ENCODE data around the gene MS4A6E. TPM values are rescaled to one million over a fixed set of nuclear protein-coding genes. Genes with fewer than 3 reads are reported as not detected.

Gene MS4A6E
- total RNA-seq, 1 experiment from 2014 or later, result not detected

DNA sequence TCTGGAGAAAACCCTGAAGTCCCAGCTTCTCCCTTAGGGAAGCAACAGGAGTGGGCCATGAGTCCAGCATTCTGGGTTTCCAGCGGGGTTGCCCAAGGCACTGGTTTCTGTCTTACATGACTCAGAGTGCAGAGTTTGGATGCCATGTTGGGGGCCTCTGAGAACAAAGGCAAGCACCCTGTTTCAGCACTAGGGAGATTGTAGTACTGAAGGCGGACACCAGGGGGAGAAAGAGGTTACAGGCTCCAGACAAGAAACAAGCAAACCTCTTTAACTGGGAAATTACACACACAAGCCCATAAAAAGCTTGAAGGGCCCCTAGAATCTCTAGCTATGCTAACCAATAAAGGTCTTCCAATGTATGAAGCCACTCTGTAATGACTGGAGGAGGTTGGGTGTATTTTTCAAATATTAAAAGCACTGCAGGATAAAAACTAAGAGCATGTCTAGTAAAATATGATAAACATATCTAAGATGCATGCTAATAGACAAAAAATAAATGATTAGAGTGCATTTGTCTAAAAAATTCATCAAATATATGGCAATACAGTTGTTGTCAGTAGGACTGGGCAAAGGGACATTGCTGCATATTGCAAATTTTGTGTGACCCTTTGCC is 7.1 kb downstream of the MS4A6E start:
- Histone ChIP-seq H3K9ac (ENCODE audit: low read length) (no peak overlapping the region), H3K4me3 (replicated peaks in 1 of 2; ENCODE audit: low read depth in 1 of 2, low read length in 2 of 2) (no peak overlapping the region), H3K79me2 (ENCODE audit: insufficient read depth, low read length) (no peaks in the 10 kb centered on the region), H3K36me3 (ENCODE audit: control insufficient read depth in 1 of 2, insufficient read depth in 2 of 2, low read length in 2 of 2) (no peaks in the 10 kb centered on the region), H3K4me1 (ENCODE audit: control insufficient read depth in 1 of 2, insufficient read depth in 2 of 2, low read length in 2 of 2) (peaks cover 0 to 5% of the 10 kb centered on the region in 2 experiments; a peak in 2 of 4 replicates), H2AFZ (ENCODE audit: low read depth, low read length, poor library complexity, severe bottlenecking) (peak overlapping the region; percentile 79), H3K4me2 (ENCODE audit: low read length) (peak overlapping the region; percentile 19; the same call in 1 of the 2 replicates), H3K9me3 (ENCODE audit: control insufficient read depth in 1 of 2, insufficient read depth in 1 of 2, low read depth in 1 of 2, low read length in 2 of 2) (no peaks in the 10 kb centered on the region), H3K27me3 (ENCODE audit: insufficient read depth, low read length) (no peaks in the 10 kb centered on the region), H3K9me2 (ENCODE audit: insufficient read depth) (no peaks in the 10 kb centered on the region), H4K20me1 (ENCODE audit: insufficient read depth) (no peaks in the 10 kb centered on the region), H3K27ac (ENCODE audit: low read depth, low read length) (no peak overlapping the region)
- ChIA-PET CTCF (interaction anchor here (0.6 to 2.2 kb wide), 10 partner anchors 9 to 1131 kb away, joined by 3 to 9 read pairs (median 6); no protein-coding TSS in a partner anchor), RAD21 (ENCODE audit: low non-redundant PET in 1 of 2, low total read pairs in 2 of 2, uncharacterized antibody in 2 of 2, unreplicated experiment in 2 of 2) (no interaction called here), POLR2A (no interaction called here)
- intact Hi-C loops (cut with micrococcal nuclease), result no loop called here
- ATAC-seq (peak; percentile 97), DNase-seq (ENCODE audit: low read depth, low spot score) (peak; percentile 73)
- no TSS peak for BruUV-seq (replicated peaks)
- no peak for TF ChIP-seq EZH2 (IDR thresholded peaks at IDR 0.05)
- peak; percentile 49 for TF ChIP-seq RAD21 (IDR thresholded peaks at IDR 0.05; ENCODE audit: low read depth)
- TF ChIP-seq, protein P1, sequence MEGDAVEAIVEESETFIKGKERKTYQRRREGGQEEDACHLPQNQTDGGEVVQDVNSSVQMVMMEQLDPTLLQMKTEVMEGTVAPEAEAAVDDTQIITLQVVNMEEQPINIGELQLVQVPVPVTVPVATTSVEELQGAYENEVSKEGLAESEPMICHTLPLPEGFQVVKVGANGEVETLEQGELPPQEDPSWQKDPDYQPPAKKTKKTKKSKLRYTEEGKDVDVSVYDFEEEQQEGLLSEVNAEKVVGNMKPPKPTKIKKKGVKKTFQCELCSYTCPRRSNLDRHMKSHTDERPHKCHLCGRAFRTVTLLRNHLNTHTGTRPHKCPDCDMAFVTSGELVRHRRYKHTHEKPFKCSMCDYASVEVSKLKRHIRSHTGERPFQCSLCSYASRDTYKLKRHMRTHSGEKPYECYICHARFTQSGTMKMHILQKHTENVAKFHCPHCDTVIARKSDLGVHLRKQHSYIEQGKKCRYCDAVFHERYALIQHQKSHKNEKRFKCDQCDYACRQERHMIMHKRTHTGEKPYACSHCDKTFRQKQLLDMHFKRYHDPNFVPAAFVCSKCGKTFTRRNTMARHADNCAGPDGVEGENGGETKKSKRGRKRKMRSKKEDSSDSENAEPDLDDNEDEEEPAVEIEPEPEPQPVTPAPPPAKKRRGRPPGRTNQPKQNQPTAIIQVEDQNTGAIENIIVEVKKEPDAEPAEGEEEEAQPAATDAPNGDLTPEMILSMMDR (IDR thresholded peaks at IDR 0.05 in 2 of 3, conservative IDR thresholded peaks at IDR 0.05 in 1 of 3; ENCODE audit: borderline replicate concordance in 1 of 3, insufficient read depth in 1 of 3, low read depth in 2 of 3, low read length in 2 of 3), result peak; percentile 52 to 85 (median 76); a peak in 5 of 6 replicates
- TF ChIP-seq YY1 (IDR thresholded peaks at IDR 0.05; ENCODE audit: extremely low read depth, insufficient replicate concordance, low read depth, low read length), result peak; percentile 66

DNA sequence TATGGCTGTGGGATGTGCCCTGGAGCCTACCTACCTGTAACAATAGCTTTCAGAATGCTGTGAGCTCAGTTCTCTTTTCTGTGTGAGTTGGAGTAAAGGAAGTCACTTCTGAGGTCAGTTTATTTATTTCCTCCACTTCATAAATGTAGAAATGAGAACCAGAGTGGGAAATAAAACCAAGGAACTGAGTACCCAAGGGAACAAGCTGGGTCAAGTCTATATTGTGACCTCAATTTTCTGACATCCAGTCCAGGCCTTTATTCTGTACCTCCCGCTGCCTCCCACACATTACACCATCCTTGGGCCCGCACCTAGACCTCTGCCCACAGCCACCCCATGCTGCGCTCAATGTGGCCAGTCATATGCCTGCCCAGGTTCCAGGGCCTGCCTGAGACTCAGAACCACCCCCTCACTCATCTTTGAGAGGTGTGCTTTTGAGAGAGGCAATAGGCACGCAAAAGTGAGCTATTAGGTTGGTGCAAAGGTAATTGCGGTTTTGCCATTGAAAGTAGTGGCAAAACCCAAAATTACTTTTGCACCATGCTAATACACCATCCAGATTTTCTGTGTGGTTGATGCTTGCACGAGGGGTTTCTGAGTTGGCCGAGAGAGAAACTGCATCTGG is 9.8 kb downstream of the MS4A6E start:
- no peaks in the 10 kb centered on the region for H3K36me3 ChIP-seq (ENCODE audit: control insufficient read depth in 1 of 2, insufficient read depth in 2 of 2, low read length in 2 of 2)
- ATAC-seq (no peak), DNase-seq (ENCODE audit: low read depth, low spot score) (no peak)
- no peak overlapping the region for H3K9ac ChIP-seq (ENCODE audit: low read length)
- no peaks in the 10 kb centered on the region for H3K27me3 ChIP-seq (ENCODE audit: insufficient read depth, low read length)
- H2AFZ ChIP-seq (ENCODE audit: low read depth, low read length, poor library complexity, severe bottlenecking), result no peak overlapping the region
- BruUV-seq (replicated peaks), result no TSS peak
- intact Hi-C loops (cut with micrococcal nuclease), result no loop called here
- H3K27ac ChIP-seq (ENCODE audit: low read depth, low read length), result no peak overlapping the region
- POLR2A ChIA-PET, result no interaction called here
- H4K20me1 ChIP-seq (ENCODE audit: insufficient read depth), result no peaks in the 10 kb centered on the region
- no peak overlapping the region for H3K4me3 ChIP-seq (replicated peaks in 1 of 2; ENCODE audit: low read depth in 1 of 2, low read length in 2 of 2)
- no peaks in the 10 kb centered on the region for H3K9me2 ChIP-seq (ENCODE audit: insufficient read depth)
- CTCF ChIA-PET, result interaction anchor here (0.5 to 1.4 kb wide), 2 partner anchors 9 to 27 kb away, joined by 4 to 5 read pairs; no protein-coding TSS in a partner anchor
- H3K79me2 ChIP-seq (ENCODE audit: insufficient read depth, low read length), result no peaks in the 10 kb centered on the region
- H3K4me2 ChIP-seq (ENCODE audit: low read length), result no peak overlapping the region
- RAD21 ChIA-PET (ENCODE audit: low non-redundant PET in 1 of 2, low total read pairs in 2 of 2, uncharacterized antibody in 2 of 2, unreplicated experiment in 2 of 2), result no interaction called here
- H3K4me1 ChIP-seq (ENCODE audit: control insufficient read depth in 1 of 2, insufficient read depth in 2 of 2, low read length in 2 of 2), result peaks cover 0 to 5% of the 10 kb centered on the region in 2 experiments; a peak in 2 of 4 replicates
- H3K9me3 ChIP-seq (ENCODE audit: control insufficient read depth in 1 of 2, insufficient read depth in 1 of 2, low read depth in 1 of 2, low read length in 2 of 2), result no peaks in the 10 kb centered on the region
- TF ChIP-seq, protein P2, sequence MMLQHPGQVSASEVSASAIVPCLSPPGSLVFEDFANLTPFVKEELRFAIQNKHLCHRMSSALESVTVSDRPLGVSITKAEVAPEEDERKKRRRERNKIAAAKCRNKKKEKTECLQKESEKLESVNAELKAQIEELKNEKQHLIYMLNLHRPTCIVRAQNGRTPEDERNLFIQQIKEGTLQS (IDR thresholded peaks at IDR 0.05), result no peak
- no peak for TF ChIP-seq ELF1 (IDR thresholded peaks at IDR 0.05; ENCODE audit: borderline replicate concordance, low read depth)
- TF ChIP-seq, protein P3, sequence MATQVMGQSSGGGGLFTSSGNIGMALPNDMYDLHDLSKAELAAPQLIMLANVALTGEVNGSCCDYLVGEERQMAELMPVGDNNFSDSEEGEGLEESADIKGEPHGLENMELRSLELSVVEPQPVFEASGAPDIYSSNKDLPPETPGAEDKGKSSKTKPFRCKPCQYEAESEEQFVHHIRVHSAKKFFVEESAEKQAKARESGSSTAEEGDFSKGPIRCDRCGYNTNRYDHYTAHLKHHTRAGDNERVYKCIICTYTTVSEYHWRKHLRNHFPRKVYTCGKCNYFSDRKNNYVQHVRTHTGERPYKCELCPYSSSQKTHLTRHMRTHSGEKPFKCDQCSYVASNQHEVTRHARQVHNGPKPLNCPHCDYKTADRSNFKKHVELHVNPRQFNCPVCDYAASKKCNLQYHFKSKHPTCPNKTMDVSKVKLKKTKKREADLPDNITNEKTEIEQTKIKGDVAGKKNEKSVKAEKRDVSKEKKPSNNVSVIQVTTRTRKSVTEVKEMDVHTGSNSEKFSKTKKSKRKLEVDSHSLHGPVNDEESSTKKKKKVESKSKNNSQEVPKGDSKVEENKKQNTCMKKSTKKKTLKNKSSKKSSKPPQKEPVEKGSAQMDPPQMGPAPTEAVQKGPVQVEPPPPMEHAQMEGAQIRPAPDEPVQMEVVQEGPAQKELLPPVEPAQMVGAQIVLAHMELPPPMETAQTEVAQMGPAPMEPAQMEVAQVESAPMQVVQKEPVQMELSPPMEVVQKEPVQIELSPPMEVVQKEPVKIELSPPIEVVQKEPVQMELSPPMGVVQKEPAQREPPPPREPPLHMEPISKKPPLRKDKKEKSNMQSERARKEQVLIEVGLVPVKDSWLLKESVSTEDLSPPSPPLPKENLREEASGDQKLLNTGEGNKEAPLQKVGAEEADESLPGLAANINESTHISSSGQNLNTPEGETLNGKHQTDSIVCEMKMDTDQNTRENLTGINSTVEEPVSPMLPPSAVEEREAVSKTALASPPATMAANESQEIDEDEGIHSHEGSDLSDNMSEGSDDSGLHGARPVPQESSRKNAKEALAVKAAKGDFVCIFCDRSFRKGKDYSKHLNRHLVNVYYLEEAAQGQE (IDR thresholded peaks at IDR 0.05; ENCODE audit: low read depth), result no peak
- no peak for TF ChIP-seq SIN3A (IDR thresholded peaks at IDR 0.05; ENCODE audit: low read depth)
- no peak for TF ChIP-seq JUND (IDR thresholded peaks at IDR 0.05)
- TF ChIP-seq, protein P1 (IDR thresholded peaks at IDR 0.05 in 2 of 3, conservative IDR thresholded peaks at IDR 0.05 in 1 of 3; ENCODE audit: borderline replicate concordance in 1 of 3, insufficient read depth in 1 of 3, low read depth in 2 of 3, low read length in 2 of 3), result no peak

All from HCT116 (cell line).